ENCODE results near the gene FBXO11. TPM values are rescaled to one million over a fixed set of nuclear protein-coding genes. Genes with fewer than 3 reads are reported as not detected.

The FBXO11 gene
- total and polyA plus RNA-seq, 4 experiments from 2014 or later, result 4.7 to 87.3 (median 48.9) TPM

GRCh38 chr2:47799031-47799609, 107.2 kb downstream of the FBXO11 start:
- peaks cover 3 to 9% (median 6%) of the 10 kb centered on the region in 4 donors for H3K4me1 Mint-ChIP-seq
- no peak overlapping the region for H3K4me3 ChIP-seq (ENCODE audit: low read length in 2 of 2)
- H3K27me3 ChIP-seq (ENCODE audit: insufficient read depth, low read length), result no peaks in the 10 kb centered on the region
- H3K9me3 ChIP-seq (ENCODE audit: control insufficient read depth in 1 of 2, low read length in 2 of 2), result no peaks in the 10 kb centered on the region
- H3K9me3 Mint-ChIP-seq, result peaks cover 0 to 12% (median 8%) of the 10 kb centered on the region in 8 donors
- H3K36me3 Mint-ChIP-seq, result peaks cover 73 to 79% of the 10 kb centered on the region in 2 donors
- peaks cover 58% of the 10 kb centered on the region for H3K36me3 ChIP-seq (ENCODE audit: insufficient read depth, low read length)
- intact Hi-C loops (cut with micrococcal nuclease), result no loop called here
- H3K4me3 Mint-ChIP-seq, result peak overlapping the region in 1 of 8 donors; percentile 15
- H3K27ac Mint-ChIP-seq, result peak overlapping the region in 2 of 7 donors; percentile 11 to 12
- ChIA-PET POLR2A (ENCODE audit: partially characterized antibody) (no interaction called here), CTCF (ENCODE audit: partially characterized antibody) (no interaction called here)
- DNase-seq, result no peak
- H3K27ac ChIP-seq (ENCODE audit: low read depth, low read length), result no peak overlapping the region
- no peaks in the 10 kb centered on the region for H3K27me3 Mint-ChIP-seq
- no peaks in the 10 kb centered on the region for H3K4me1 ChIP-seq (ENCODE audit: insufficient read depth, low read length)

- H3K9me3 ChIP-seq (ENCODE audit: control insufficient read depth in 1 of 2, low read length in 2 of 2), result no peaks in the 10 kb centered on the region
- ChIA-PET POLR2A (ENCODE audit: partially characterized antibody) (no interaction called here), CTCF (ENCODE audit: partially characterized antibody) (no interaction called here)
- Mint-ChIP-seq H3K27ac (peak overlapping the region in 1 of 7 donors; percentile 2), H3K9me3 (peaks cover 0 to 9% (median 7%) of the 10 kb centered on the region in 8 donors), H3K4me1 (peaks cover 3 to 9% (median 6%) of the 10 kb centered on the region in 4 donors), H3K4me3 (no peak overlapping the region), H3K27me3 (no peaks in the 10 kb centered on the region), H3K36me3 (peaks cover 68 to 74% of the 10 kb centered on the region in 2 donors)
- H3K27ac ChIP-seq (ENCODE audit: low read depth, low read length), result no peak overlapping the region
- H3K4me3 ChIP-seq (ENCODE audit: low read length in 2 of 2), result no peak overlapping the region
- H3K36me3 ChIP-seq (ENCODE audit: insufficient read depth, low read length), result peaks cover 53% of the 10 kb centered on the region
- no peak for DNase-seq
- H3K27me3 ChIP-seq (ENCODE audit: insufficient read depth, low read length), result no peaks in the 10 kb centered on the region
- intact Hi-C loops (cut with micrococcal nuclease), result no loop called here
- H3K4me1 ChIP-seq (ENCODE audit: insufficient read depth, low read length), result no peaks in the 10 kb centered on the region
Observed at GRCh38 chr2:47798631-47799030, 107.7 kb downstream of the FBXO11 start.

GRCh38 chr2:47796090-47796697, 110.1 kb downstream of the FBXO11 start:
- no peak overlapping the region for H3K4me3 ChIP-seq (ENCODE audit: low read length in 2 of 2)
- intact Hi-C loops (cut with micrococcal nuclease), result no loop called here
- no peak overlapping the region for H3K27ac ChIP-seq (ENCODE audit: low read depth, low read length)
- peak overlapping the region in 2 of 7 donors; percentile 59 to 61 for H3K27ac Mint-ChIP-seq
- POLR2A ChIA-PET (ENCODE audit: partially characterized antibody), result no interaction called here
- peak overlapping the region in 1 of 8 donors; percentile 27 for H3K4me3 Mint-ChIP-seq
- no peaks in the 10 kb centered on the region for H3K27me3 Mint-ChIP-seq
- no peaks in the 10 kb centered on the region for H3K9me3 ChIP-seq (ENCODE audit: control insufficient read depth in 1 of 2, low read length in 2 of 2)
- peaks cover 0 to 2% (median 0%) of the 10 kb centered on the region in 8 donors for H3K9me3 Mint-ChIP-seq
- CTCF ChIA-PET (ENCODE audit: partially characterized antibody), result interaction anchor here (1.4 to 2.5 kb wide), 2 partner anchors 13 to 29 kb away, joined by 4 to 6 read pairs; partner anchors contain the start of gene MSH6
- peaks cover 51 to 56% of the 10 kb centered on the region in 2 donors for H3K36me3 Mint-ChIP-seq
- H3K4me1 ChIP-seq (ENCODE audit: insufficient read depth, low read length), result no peaks in the 10 kb centered on the region
- peaks cover 42% of the 10 kb centered on the region for H3K36me3 ChIP-seq (ENCODE audit: insufficient read depth, low read length)
- H3K4me1 Mint-ChIP-seq, result peaks cover 5 to 11% (median 9%) of the 10 kb centered on the region in 4 donors
- no peak for DNase-seq
- no peaks in the 10 kb centered on the region for H3K27me3 ChIP-seq (ENCODE audit: insufficient read depth, low read length)

GRCh38 chr2:47785986-47786385, 120.3 kb downstream of the FBXO11 start:
- H3K9me3 ChIP-seq (ENCODE audit: control insufficient read depth in 1 of 2, low read length in 2 of 2), result no peaks in the 10 kb centered on the region
- peaks cover 16 to 42% (median 27%) of the 10 kb centered on the region in 4 donors for H3K4me1 Mint-ChIP-seq
- no peaks in the 10 kb centered on the region for H3K27me3 ChIP-seq (ENCODE audit: insufficient read depth, low read length)
- peak overlapping the region in 7 of 8 donors; percentile 4 to 63 (median 39) for H3K4me3 Mint-ChIP-seq
- H3K27ac ChIP-seq (ENCODE audit: low read depth, low read length), result no peak overlapping the region
- intact Hi-C loops (cut with micrococcal nuclease), result loop anchor here (10.0 kb wide), 1 partner anchor 1491 kb away; the partner anchor contains the start of gene EPAS1
- ChIA-PET CTCF (ENCODE audit: partially characterized antibody) (no interaction called here), POLR2A (ENCODE audit: partially characterized antibody) (no interaction called here)
- peak overlapping the region in 6 of 7 donors; percentile 8 to 57 (median 30) for H3K27ac Mint-ChIP-seq
- H3K36me3 Mint-ChIP-seq, result peaks cover 7 to 11% of the 10 kb centered on the region in 2 donors
- peaks cover 0 to 2% (median 0%) of the 10 kb centered on the region in 8 donors for H3K9me3 Mint-ChIP-seq
- H3K36me3 ChIP-seq (ENCODE audit: insufficient read depth, low read length), result no peaks in the 10 kb centered on the region
- peaks cover 41% of the 10 kb centered on the region for H3K4me1 ChIP-seq (ENCODE audit: insufficient read depth, low read length)
- H3K4me3 ChIP-seq (ENCODE audit: low read length in 2 of 2), result no peak overlapping the region
- no peaks in the 10 kb centered on the region for H3K27me3 Mint-ChIP-seq
- no peak for DNase-seq

- Mint-ChIP-seq H3K27me3 (no peaks in the 10 kb centered on the region), H3K4me1 (peaks cover 13 to 33% (median 23%) of the 10 kb centered on the region in 4 donors), H3K27ac (peak overlapping the region in 6 of 7 donors; percentile 77 to 93 (median 88)), H3K4me3 (peak overlapping the region; percentile 90 to 94 (median 92)), H3K9me3 (peaks cover 0 to 2% (median 0%) of the 10 kb centered on the region in 8 donors), H3K36me3 (peaks cover 3 to 6% of the 10 kb centered on the region in 2 donors)
- no peaks in the 10 kb centered on the region for H3K27me3 ChIP-seq (ENCODE audit: insufficient read depth, low read length)
- intact Hi-C loops (cut with micrococcal nuclease), result loop anchor here (5.0 to 10.0 kb wide), 2 partner anchors 262 to 1490 kb away; partner anchors contain the start of gene EPAS1
- POLR2A ChIA-PET (ENCODE audit: partially characterized antibody), result interaction anchor here (1.0 kb wide), 1 partner anchor 9 kb away, joined by 4 read pairs; no protein-coding TSS in a partner anchor
- no peaks in the 10 kb centered on the region for H3K9me3 ChIP-seq (ENCODE audit: control insufficient read depth in 1 of 2, low read length in 2 of 2)
- H3K36me3 ChIP-seq (ENCODE audit: insufficient read depth, low read length), result no peaks in the 10 kb centered on the region
- H3K27ac ChIP-seq (ENCODE audit: low read depth, low read length), result peak overlapping the region; percentile 94
- peaks cover 36% of the 10 kb centered on the region for H3K4me1 ChIP-seq (ENCODE audit: insufficient read depth, low read length)
- H3K4me3 ChIP-seq (ENCODE audit: low read length in 2 of 2), result peak overlapping the region; percentile 22 to 99
- no peak for DNase-seq
- CTCF ChIA-PET (ENCODE audit: partially characterized antibody), result interaction anchor here (1.0 kb wide), 1 partner anchor 17 kb away, joined by 3 read pairs; no protein-coding TSS in a partner anchor
Observed at GRCh38 chr2:47784352-47784851, 121.9 kb downstream of the FBXO11 start.

- DNase-seq, result peak; percentile 59 to 83 (median 63)
- no peaks in the 10 kb centered on the region for H3K27me3 ChIP-seq (ENCODE audit: insufficient read depth, low read length)
- no peaks in the 10 kb centered on the region for H3K36me3 ChIP-seq (ENCODE audit: insufficient read depth, low read length)
- CTCF ChIA-PET (ENCODE audit: partially characterized antibody), result interaction anchor here (0.7 to 2.0 kb wide), 4 partner anchors 13 to 51 kb away, joined by 3 to 13 read pairs (median 4); no protein-coding TSS in a partner anchor
- Mint-ChIP-seq H3K27ac (peak overlapping the region; percentile 84 to 94 (median 92)), H3K27me3 (no peaks in the 10 kb centered on the region), H3K9me3 (peaks cover 0 to 2% (median 0%) of the 10 kb centered on the region in 8 donors), H3K4me1 (peaks cover 13 to 33% (median 23%) of the 10 kb centered on the region in 4 donors), H3K4me3 (peak overlapping the region; percentile 90 to 94 (median 92)), H3K36me3 (peaks cover 3 to 6% of the 10 kb centered on the region in 2 donors)
- intact Hi-C loops (cut with micrococcal nuclease), result loop anchor here (1.0 to 10.0 kb wide), 5 partner anchors 123 to 1489 kb away; partner anchors contain the start of genes EPAS1, FBXO11 and MSH2
- peak overlapping the region; percentile 94 for H3K27ac ChIP-seq (ENCODE audit: low read depth, low read length)
- H3K4me3 ChIP-seq (ENCODE audit: low read length in 2 of 2), result peak overlapping the region; percentile 78 to 99
- peaks cover 36% of the 10 kb centered on the region for H3K4me1 ChIP-seq (ENCODE audit: insufficient read depth, low read length)
- no peaks in the 10 kb centered on the region for H3K9me3 ChIP-seq (ENCODE audit: control insufficient read depth in 1 of 2, low read length in 2 of 2)
- POLR2A ChIA-PET (ENCODE audit: partially characterized antibody), result interaction anchor here (1.0 to 1.9 kb wide), 6 partner anchors 8 to 874 kb away, joined by 3 to 13 read pairs (median 5); partner anchors contain the start of genes FBXO11 and MSH2
Observed at GRCh38 chr2:47783486-47784351, 122.6 kb downstream of the FBXO11 start.

Data from CD4-positive, alpha-beta memory T cell (primary cell).